Fibroblast of pulmonary artery (primary cell): Measurements from ENCODE around the gene PANX3.
"Not testable (repeated sequence)": the region's sequence is repeated elsewhere in the genome, so short reads cannot be mapped to it uniquely, and the experiment has no call there.

Source experiments
- DNase-seq: peaks from one replicate; pipeline ENCODE4 v3.0.0-alpha.2; 2010; ENCODE audit warnings: low read depth
- H3K4me3 ChIP-seq: replicated peaks from 2 replicates; pipeline ENCODE4 v1.5.1; 2011; ENCODE audit warnings: low read depth, mild to moderate bottlenecking, control low read depth, low read length, moderate library complexity
- TF ChIP-seq, protein P1 (sequence below): IDR thresholded peaks from 2 replicates; pipeline ENCODE4 v1.5.1; 2011; ENCODE audit warnings: mild to moderate bottlenecking, control low read depth, low read length, inconsistent platforms; ENCODE audit errors: missing control alignments

Gene PANX3

DNA sequence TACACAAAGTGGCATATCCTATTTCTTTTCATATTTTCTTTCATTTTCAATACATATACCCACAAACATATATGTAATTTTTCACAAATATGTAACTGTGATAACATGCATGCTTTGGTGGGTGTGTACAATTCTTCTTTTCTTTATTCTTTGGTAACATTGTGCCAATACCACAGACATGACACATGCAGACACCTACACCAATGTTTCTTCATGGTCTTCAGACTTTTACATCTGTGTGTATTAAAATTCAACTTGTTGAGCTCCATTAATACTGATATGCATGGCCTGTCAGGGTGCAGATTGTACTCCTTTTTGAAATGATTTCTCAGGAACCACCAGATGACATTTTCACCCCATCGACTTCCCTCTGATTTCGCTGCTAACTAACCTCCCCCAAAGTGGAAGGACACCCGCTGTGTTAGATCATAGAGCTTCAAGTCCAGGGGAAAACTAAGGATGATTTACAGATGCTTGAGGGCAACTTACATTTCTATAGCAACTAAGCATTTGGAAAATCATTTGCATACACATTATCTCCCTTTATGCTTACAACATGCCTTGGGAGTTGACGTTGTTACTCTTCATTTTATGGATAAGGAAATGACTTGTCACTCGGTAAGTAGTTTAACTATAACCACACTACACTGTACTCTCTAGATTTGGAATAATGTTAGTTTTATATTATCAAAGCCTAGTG, 10.5 kb upstream of the PANX3 start:
- DNase-seq: no peak
- no peak overlapping the region for H3K4me3 ChIP-seq
- TF ChIP-seq, protein P1, sequence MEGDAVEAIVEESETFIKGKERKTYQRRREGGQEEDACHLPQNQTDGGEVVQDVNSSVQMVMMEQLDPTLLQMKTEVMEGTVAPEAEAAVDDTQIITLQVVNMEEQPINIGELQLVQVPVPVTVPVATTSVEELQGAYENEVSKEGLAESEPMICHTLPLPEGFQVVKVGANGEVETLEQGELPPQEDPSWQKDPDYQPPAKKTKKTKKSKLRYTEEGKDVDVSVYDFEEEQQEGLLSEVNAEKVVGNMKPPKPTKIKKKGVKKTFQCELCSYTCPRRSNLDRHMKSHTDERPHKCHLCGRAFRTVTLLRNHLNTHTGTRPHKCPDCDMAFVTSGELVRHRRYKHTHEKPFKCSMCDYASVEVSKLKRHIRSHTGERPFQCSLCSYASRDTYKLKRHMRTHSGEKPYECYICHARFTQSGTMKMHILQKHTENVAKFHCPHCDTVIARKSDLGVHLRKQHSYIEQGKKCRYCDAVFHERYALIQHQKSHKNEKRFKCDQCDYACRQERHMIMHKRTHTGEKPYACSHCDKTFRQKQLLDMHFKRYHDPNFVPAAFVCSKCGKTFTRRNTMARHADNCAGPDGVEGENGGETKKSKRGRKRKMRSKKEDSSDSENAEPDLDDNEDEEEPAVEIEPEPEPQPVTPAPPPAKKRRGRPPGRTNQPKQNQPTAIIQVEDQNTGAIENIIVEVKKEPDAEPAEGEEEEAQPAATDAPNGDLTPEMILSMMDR: no peak

DNA sequence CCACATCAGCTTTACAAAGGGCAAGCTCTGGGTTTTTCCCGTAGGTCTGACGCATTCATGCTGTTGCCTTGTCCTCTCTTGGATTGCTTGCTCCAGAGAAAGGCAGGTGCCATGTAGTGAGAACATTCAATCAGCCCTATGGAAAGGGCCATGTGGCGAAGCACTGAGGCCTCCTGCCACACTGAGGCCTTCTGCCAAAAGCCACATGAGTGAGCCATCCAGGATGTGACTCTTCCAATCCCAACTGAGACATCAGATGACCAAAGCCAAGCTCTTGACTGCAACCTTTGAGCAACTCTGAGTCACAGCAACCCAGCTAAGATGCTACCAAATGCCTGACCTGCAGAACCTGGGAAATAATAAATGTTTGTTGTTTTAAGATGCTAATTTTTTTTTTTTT, 9.0 kb upstream of the PANX3 start:
- TF ChIP-seq, protein P1: no peak
- H3K4me3 ChIP-seq: no peak overlapping the region
- DNase-seq: no peak

DNA sequence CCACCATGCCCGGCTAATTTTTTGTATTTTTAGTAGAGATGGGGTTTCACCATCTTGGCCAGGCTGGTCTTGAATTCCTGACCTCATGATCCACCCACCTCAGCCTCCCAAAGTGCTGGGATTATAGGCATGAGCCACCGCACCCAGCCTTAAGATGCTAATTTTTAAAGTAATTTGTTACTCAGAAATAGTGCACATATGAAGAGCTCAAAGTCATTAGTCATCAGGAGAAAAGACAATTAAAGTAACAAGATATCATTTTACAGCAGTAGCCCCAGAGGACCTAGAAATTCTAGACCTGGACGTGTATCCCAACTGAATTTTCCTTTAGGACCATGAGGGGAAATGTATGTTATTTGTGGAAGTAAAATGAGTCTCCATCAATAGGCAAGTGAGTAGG, 8.5 kb upstream of the PANX3 start:
- H3K4me3 ChIP-seq, DNase-seq: not testable (repeated sequence)

DNA sequence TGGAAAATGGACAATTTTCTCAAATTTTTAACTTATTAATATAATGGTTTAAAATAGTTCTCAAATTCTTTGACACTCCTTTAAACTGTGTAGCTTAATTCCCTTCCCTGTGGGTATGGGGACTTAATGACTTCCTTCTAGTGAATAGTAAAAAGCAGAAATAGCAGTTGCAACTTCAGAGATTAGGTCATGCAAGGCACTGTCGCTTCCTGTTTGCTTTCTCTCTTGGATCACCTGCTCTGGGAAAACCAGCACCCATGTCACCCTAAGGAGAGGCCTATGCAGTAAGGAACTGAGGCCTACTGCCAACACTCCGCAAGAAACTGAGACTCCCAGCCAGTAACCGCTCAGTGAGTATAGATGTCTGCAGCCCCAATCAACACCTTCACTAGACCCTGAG, 5.5 kb upstream of the PANX3 start:
- no peak overlapping the region for H3K4me3 ChIP-seq
- TF ChIP-seq, protein P1: no peak
- DNase-seq: no peak

DNA sequence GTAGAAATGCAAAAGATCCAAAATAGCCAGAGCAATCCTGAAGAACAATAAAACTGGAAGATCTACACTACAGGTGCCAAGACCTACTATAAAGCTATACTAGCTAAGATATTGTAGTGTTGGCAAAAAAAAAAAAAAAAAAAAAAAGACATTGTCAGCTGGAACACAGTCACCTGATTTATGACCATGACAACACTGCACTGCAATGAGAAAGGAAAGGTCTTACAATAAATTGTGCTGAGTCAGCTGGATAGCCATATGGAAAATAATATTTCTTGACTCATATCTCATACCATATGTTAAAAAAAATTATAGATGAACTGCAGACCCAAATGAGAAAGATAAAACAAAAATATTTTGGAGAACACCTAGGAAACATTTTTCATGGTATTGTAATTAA, 3.1 kb upstream of the PANX3 start:
- TF ChIP-seq, protein P1: no peak
- DNase-seq: no peak
- no peak overlapping the region for H3K4me3 ChIP-seq

DNA sequence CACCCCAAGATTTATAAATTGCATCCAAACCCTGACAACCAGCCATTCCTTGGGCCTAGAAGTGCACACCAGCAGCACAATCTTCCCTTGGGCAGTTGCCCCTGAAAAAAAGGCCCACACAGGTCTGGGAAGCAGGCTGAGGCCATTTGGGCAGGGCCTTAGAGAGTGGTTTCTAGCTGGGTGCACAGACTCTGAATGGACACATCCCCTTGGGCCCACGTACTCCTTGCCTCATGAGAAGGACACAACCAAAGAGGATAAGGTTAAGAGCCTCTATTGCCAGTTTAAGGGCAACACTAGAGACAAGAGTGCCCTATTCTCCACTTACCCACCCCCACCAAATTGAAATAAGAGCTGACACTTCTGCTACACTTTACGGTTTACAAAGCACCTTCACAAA, 933 bp upstream of the PANX3 start:
- TF ChIP-seq, protein P1: no peak
- no peak for DNase-seq
- no peak overlapping the region for H3K4me3 ChIP-seq

DNA sequence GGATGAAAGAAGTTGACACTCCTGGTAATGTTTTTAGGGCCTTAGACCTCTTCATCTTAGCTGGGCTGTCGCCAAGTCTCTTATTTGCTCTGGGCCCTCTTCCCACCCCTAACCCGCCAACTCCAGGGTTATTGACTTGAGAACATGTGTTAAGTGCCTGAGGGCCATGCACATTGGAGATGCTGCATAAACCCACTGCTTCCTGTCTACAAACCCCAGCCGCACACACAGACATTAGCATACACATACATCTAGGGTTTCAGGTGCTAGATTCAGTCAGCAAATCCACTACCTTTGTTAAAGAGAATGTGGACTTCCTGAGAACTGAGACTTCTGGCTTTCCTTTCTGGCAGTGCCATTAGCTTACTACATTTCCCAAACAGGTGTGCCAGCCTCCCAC, 817 bp downstream of the PANX3 start:
- TF ChIP-seq, protein P1: no peak
- no peak overlapping the region for H3K4me3 ChIP-seq
- no peak for DNase-seq
